Loucy (cell line): ENCODE results near the gene MUC6.

Experiments
- H2AFZ ChIP-seq: fragments of 200-600 bp; sonication (generic); 2 replicates; pipeline ENCODE4 v1.6.0; 2016; ENCODE audit warnings: antibody characterized with exemption, mild to moderate bottlenecking, low read length, moderate library complexity
- H3F3A ChIP-seq: fragments of 200-600 bp; 2 replicates; pipeline ENCODE4 v1.6.0; 2016; ENCODE audit warnings: antibody characterized with exemption, low read depth, mild to moderate bottlenecking
- H3K27me3 ChIP-seq: fragments of 200-600 bp; sonication (generic); 2 replicates; pipeline ENCODE4 v1.6.1; 2014; ENCODE audit warnings: low read length, mild to moderate bottlenecking; ENCODE audit not compliant: insufficient read depth, poor library complexity, severe bottlenecking
- H3K36me3 ChIP-seq: fragments of 200-600 bp; sonication (generic); 2 replicates; pipeline ENCODE4 v1.6.1; 2016; ENCODE audit warnings: low read length; ENCODE audit not compliant: insufficient read depth
- H3K4me1 ChIP-seq: fragments of 200-600 bp; sonication (generic); 2 replicates; pipeline ENCODE4 v1.5.1; 2014; ENCODE audit warnings: low read length, mild to moderate bottlenecking; ENCODE audit not compliant: insufficient read depth, poor library complexity, severe bottlenecking
- H3K4me2 ChIP-seq: fragments of 200-600 bp; sonication (generic); 2 replicates; pipeline ENCODE4 v1.6.0; 2014; ENCODE audit warnings: antibody characterized with exemption, low read length, low read depth, mild to moderate bottlenecking; ENCODE audit not compliant: poor library complexity, severe bottlenecking
- H3K4me3 ChIP-seq: fragments of 200-600 bp; sonication (generic); 2 replicates; pipeline ENCODE4 v1.5.1; 2014; ENCODE audit warnings: low read length, mild to moderate bottlenecking, mixed read lengths; ENCODE audit not compliant: poor library complexity, severe bottlenecking
- H3K79me2 ChIP-seq: fragments of 200-600 bp; sonication (generic); 2 replicates; pipeline ENCODE4 v1.6.1; 2014; ENCODE audit warnings: low read length; ENCODE audit not compliant: insufficient read depth
- H3K9ac ChIP-seq: fragments of 200-600 bp; sonication (generic); 2 replicates; pipeline ENCODE4 v1.6.0; 2014; ENCODE audit warnings: mild to moderate bottlenecking, low read depth, low read length, moderate library complexity; ENCODE audit not compliant: poor library complexity, severe bottlenecking
- H3K9me2 ChIP-seq: fragments of 200-600 bp; sonication (generic); replicated peaks from 2 replicates; pipeline ENCODE4 v1.6.1; 2016; ENCODE audit warnings: low read depth, low read length, mixed read lengths
- H3K9me3 ChIP-seq: fragments of 200-600 bp; sonication (generic); 2 replicates; pipeline ENCODE4 v1.6.1; 2014; ENCODE audit warnings: mild to moderate bottlenecking, antibody characterized with exemption, low read length, low read depth; ENCODE audit not compliant: insufficient read depth
- H4K20me1 ChIP-seq: fragments of 200-600 bp; sonication (generic); 2 replicates; pipeline ENCODE4 v1.6.0; 2014; ENCODE audit warnings: antibody characterized with exemption, low read length, mild to moderate bottlenecking; ENCODE audit not compliant: insufficient read depth, poor library complexity, severe bottlenecking
- EZH2phosphoT487 ChIP-seq: fragments of 200-600 bp; IDR thresholded peaks from 2 replicates; pipeline ENCODE4 v1.6.1; 2018; ENCODE audit warnings: antibody characterized with exemption, mild to moderate bottlenecking, moderate library complexity, borderline replicate concordance
- TF ChIP-seq, protein P1 (sequence below): fragments of 200-600 bp; sonication (generic); conservative IDR thresholded peaks from 2 replicates; pipeline ENCODE4 v1.5.1; 2014; ENCODE audit warnings: mild to moderate bottlenecking, antibody characterized with exemption, low read length

The MUC6 gene

DNA sequence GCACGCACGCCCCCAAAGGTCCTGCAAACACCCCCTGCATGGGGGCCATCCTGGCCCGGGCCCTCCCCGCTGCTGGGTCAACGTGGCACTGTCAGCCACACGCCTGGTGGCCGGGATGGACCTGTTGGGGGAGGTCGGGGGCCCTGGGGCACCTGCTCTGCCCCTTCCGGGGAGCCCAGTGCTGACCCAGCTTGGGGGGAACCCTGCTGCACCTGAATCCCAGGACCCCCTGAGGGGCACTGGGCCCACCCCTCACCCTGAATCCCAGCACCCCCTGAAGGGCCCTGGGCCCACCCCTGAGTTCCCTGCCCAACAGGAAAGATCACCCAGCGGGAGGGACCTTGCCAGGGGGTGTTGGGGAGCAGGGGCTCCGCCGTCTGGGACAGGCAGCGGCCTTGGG is 413 bp upstream of the MUC6 start:
- Histone ChIP-seq H3K9ac (no peak overlapping the region), H3K79me2 (no peaks in the 10 kb centered on the region), H3K4me1 (no peaks in the 10 kb centered on the region), H3F3A (no peaks in the 10 kb centered on the region), H3K4me3 (no peak overlapping the region), H3K27me3 (no peaks in the 10 kb centered on the region), H3K9me2 (no peaks in the 10 kb centered on the region), H3K4me2 (no peak overlapping the region), H3K9me3 (no peaks in the 10 kb centered on the region), H3K36me3 (no peaks in the 10 kb centered on the region), H4K20me1 (no peaks in the 10 kb centered on the region), H2AFZ (no peak overlapping the region)
- TF ChIP-seq, protein P1, sequence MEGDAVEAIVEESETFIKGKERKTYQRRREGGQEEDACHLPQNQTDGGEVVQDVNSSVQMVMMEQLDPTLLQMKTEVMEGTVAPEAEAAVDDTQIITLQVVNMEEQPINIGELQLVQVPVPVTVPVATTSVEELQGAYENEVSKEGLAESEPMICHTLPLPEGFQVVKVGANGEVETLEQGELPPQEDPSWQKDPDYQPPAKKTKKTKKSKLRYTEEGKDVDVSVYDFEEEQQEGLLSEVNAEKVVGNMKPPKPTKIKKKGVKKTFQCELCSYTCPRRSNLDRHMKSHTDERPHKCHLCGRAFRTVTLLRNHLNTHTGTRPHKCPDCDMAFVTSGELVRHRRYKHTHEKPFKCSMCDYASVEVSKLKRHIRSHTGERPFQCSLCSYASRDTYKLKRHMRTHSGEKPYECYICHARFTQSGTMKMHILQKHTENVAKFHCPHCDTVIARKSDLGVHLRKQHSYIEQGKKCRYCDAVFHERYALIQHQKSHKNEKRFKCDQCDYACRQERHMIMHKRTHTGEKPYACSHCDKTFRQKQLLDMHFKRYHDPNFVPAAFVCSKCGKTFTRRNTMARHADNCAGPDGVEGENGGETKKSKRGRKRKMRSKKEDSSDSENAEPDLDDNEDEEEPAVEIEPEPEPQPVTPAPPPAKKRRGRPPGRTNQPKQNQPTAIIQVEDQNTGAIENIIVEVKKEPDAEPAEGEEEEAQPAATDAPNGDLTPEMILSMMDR, result no peak
- no peak for TF ChIP-seq EZH2phosphoT487

DNA sequence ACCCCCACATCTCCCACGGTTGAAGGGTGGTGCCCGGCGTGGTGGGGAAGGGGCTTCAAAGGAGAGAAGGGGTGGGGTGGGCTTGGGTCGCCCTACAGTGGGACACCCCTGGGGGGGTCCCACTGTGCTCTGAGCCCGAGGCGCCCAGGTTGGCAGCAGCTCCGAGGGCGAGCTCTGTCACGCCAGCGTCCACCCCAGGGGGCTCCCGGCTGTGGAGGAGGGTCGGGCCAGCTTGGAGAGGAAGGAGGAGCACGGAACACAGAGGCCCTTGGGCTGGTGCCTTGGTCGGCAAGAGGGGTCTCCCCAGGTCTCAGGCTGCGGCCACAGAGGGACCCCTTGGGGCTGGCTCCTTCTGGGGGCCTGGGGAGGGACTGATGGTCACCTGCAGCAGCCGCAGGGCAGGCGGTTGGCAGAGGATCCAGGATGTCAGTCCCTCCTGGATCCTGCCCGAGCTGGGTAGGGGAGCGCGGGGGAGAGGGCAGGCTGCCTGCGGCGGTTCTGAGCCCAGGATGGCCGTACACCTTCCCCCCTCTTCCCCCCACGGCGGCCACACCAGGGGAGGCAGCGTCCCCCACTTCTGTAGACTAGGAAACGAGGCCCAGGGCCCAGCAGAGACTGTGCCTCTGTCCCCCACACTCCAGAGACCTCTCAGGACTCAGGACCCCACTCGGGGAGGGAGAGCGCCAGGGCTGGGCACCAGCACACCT is 788 bp downstream of the MUC6 start:
- H3K36me3 ChIP-seq, result no peaks in the 10 kb centered on the region
- no peaks in the 10 kb centered on the region for H3K79me2 ChIP-seq
- no peaks in the 10 kb centered on the region for H3K27me3 ChIP-seq
- no peak overlapping the region for H2AFZ ChIP-seq
- H3F3A ChIP-seq, result no peaks in the 10 kb centered on the region
- H3K4me1 ChIP-seq, result no peaks in the 10 kb centered on the region
- H3K9me3 ChIP-seq, result no peaks in the 10 kb centered on the region
- no peaks in the 10 kb centered on the region for H3K9me2 ChIP-seq
- H4K20me1 ChIP-seq, result no peaks in the 10 kb centered on the region
- H3K4me2 ChIP-seq, result no peak overlapping the region
- no peak overlapping the region for H3K9ac ChIP-seq
- H3K4me3 ChIP-seq, result no peak overlapping the region
- TF ChIP-seq, protein P1, result no peak
- no peak for TF ChIP-seq EZH2phosphoT487

DNA sequence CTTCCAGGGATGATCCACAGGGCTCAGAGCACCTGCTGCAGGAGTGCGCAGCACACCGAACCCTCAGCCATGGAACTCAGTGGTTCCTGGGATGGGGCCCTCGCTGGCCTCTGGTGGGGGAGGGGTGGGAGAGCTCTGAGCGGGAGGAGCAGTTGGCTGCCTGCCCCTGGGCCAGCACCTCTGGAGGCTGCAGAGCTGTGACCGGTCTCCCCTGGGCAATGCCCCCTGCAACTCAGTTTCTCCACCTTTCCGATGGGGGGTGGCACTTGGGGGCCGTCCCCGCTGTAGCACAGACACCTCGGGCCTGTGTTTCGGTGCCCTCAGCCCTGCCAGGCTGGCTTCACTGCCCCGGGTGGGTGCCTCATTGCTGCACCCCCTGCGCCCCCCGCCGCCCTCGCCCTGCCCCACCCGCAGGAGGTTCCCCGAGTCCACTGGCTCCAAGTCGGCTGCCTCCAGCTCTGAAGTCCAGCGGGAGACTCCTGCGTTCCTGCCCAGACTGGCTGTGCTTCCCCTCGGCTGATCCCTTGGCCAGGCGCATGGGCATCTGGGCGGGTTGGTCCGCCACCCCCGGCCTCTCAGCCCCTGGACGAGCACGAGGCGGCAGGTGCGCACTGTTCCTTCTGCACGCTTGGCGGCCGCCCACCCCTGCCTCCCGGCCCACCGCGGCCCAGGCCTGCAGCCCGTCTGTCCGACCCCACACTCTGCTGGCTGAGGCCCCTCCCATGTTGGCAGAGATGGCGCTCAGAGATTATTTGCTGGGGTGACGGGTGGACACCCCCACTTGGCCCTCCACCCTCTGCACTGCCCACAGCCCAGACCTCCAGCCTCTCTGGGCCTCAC is 1.8 kb downstream of the MUC6 start:
- no peak overlapping the region for H3K4me3 ChIP-seq
- H3K79me2 ChIP-seq, result no peaks in the 10 kb centered on the region
- no peaks in the 10 kb centered on the region for H3K4me1 ChIP-seq
- H3K9me3 ChIP-seq, result no peaks in the 10 kb centered on the region
- H2AFZ ChIP-seq, result no peak overlapping the region
- H3K9ac ChIP-seq, result no peak overlapping the region
- no peaks in the 10 kb centered on the region for H4K20me1 ChIP-seq
- no peaks in the 10 kb centered on the region for H3K27me3 ChIP-seq
- no peak for TF ChIP-seq EZH2phosphoT487
- TF ChIP-seq, protein P1, result no peak
- H3K9me2 ChIP-seq, result no peaks in the 10 kb centered on the region
- no peaks in the 10 kb centered on the region for H3K36me3 ChIP-seq
- no peaks in the 10 kb centered on the region for H3F3A ChIP-seq
- no peak overlapping the region for H3K4me2 ChIP-seq
